Activated B cell treated with CpG ODN at 0.5 μM for 24 hours (primary cell): ENCODE measurements around the gene NR6A1. TPM values are rescaled to one million over a fixed set of nuclear protein-coding genes. Genes with fewer than 3 reads are reported as not detected.

Experiments used
- ATAC-seq: fragments of 200-7000 bp; cut with Tn5 transposase; one replicate; pipeline ENCODE4 v1.10.0; 2021; ENCODE audit warnings: low read depth, mild to moderate bottlenecking, moderate library complexity
- CTCF ChIA-PET: fragments of 350-600 bp; sonication (Branson Sonifier 250); formaldehyde crosslinking; loops from one replicate; lab custom pipeline; 2021; ENCODE audit warnings: antibody characterized with exemption; lab: Charles Lee
- POLR2A ChIA-PET: fragments of 350-600 bp; sonication (Branson Sonifier 250); formaldehyde crosslinking; loops from one replicate; lab custom pipeline; 2021; ENCODE audit warnings: antibody characterized with exemption; lab: Charles Lee
- DNase-seq: peaks from one replicate; pipeline ENCODE4 v3.0.0; 2022
- H3K27ac Mint-ChIP-seq: one replicate; pipeline ENCODE4 v1.8.0; 2020; ENCODE audit warnings: mixed read lengths
- H3K27me3 Mint-ChIP-seq: one replicate; pipeline ENCODE4 v1.8.0; 2021; ENCODE audit warnings: mixed read lengths
- H3K36me3 Mint-ChIP-seq: one replicate; pipeline ENCODE4 v1.8.0; 2021; ENCODE audit warnings: low read depth, mixed read lengths
- H3K4me1 Mint-ChIP-seq: one replicate; pipeline ENCODE4 v1.8.0; 2021; ENCODE audit warnings: mixed read lengths
- H3K4me3 Mint-ChIP-seq: one replicate; pipeline ENCODE4 v1.8.0; 2020; ENCODE audit warnings: mild to moderate bottlenecking, mixed read lengths
- H3K9me3 Mint-ChIP-seq: one replicate; pipeline ENCODE4 v1.8.0; 2020; ENCODE audit warnings: mixed read lengths
- CTCF ChIP-seq: fragments of 200-600 bp; IDR thresholded peaks from one replicate; pipeline ENCODE4 v1.8.0; 2022; ENCODE audit warnings: antibody characterized with exemption, mild to moderate bottlenecking
- intact Hi-C: fragments of 100-400 bp; cut with micrococcal nuclease; formaldehyde crosslinking; loops from one replicate; pipeline ENCODE4 v1.15.1; 2024
- total RNA-seq: library from RNA; stranded (reverse); gene quantifications from 2 replicates; pipeline ENCODE4 v1.2.3, GENCODE V29; 2022

Gene NR6A1
- total RNA-seq, 1 donor from 2014 or later: 3.1 TPM

GRCh38 chr9:124758061-124758460 is 13.1 kb downstream of the NR6A1 start:
- ATAC-seq: no peak
- intact Hi-C loops: no loop called here
- no peak for TF ChIP-seq CTCF
- Mint-ChIP-seq H3K27me3 (peaks cover 24% of the 10 kb centered on the region), H3K36me3 (no peaks in the 10 kb centered on the region), H3K27ac (no peak overlapping the region), H3K4me3 (no peak overlapping the region), H3K9me3 (no peaks in the 10 kb centered on the region), H3K4me1 (peaks cover 4% of the 10 kb centered on the region)
- ChIA-PET CTCF (no interaction called here), POLR2A (no interaction called here)
- no peak for DNase-seq

- POLR2A ChIA-PET: no interaction called here
- H3K27ac Mint-ChIP-seq: no peak overlapping the region
Observed at GRCh38 chr9:124757616-124758015, 13.5 kb downstream of the NR6A1 start.

GRCh38 chr9:124756011-124756410 is 15.1 kb downstream of the NR6A1 start:
- Mint-ChIP-seq H3K36me3 (no peaks in the 10 kb centered on the region), H3K4me3 (no peak overlapping the region), H3K9me3 (no peaks in the 10 kb centered on the region), H3K4me1 (peaks cover 4% of the 10 kb centered on the region), H3K27me3 (peaks cover 16% of the 10 kb centered on the region), H3K27ac (no peak overlapping the region)
- intact Hi-C loops: no loop called here
- ChIA-PET CTCF (interaction anchor here (1.3 kb wide), 1 partner anchor 139 kb away, joined by 6 read pairs; no protein-coding TSS in a partner anchor), POLR2A (no interaction called here)
- no peak for DNase-seq
- ATAC-seq: no peak
- TF ChIP-seq CTCF: no peak

More at GRCh38 chr9:124757616-124758015, 13.5 kb downstream of the NR6A1 start:
- no peak for DNase-seq
- H3K4me1 Mint-ChIP-seq: peaks cover 4% of the 10 kb centered on the region
- no peak for ATAC-seq
- no peak overlapping the region for H3K4me3 Mint-ChIP-seq
- peaks cover 22% of the 10 kb centered on the region for H3K27me3 Mint-ChIP-seq
- no peak for TF ChIP-seq CTCF
- CTCF ChIA-PET: no interaction called here
- no peaks in the 10 kb centered on the region for H3K36me3 Mint-ChIP-seq
- no peaks in the 10 kb centered on the region for H3K9me3 Mint-ChIP-seq
- intact Hi-C loops: no loop called here

GRCh38 chr9:124755061-124755460 is 16.1 kb downstream of the NR6A1 start:
- DNase-seq: no peak
- TF ChIP-seq CTCF: no peak
- H3K4me3 Mint-ChIP-seq: no peak overlapping the region
- no peaks in the 10 kb centered on the region for H3K36me3 Mint-ChIP-seq
- H3K27me3 Mint-ChIP-seq: peaks cover 16% of the 10 kb centered on the region
- POLR2A ChIA-PET: no interaction called here
- H3K9me3 Mint-ChIP-seq: no peaks in the 10 kb centered on the region
- ATAC-seq: no peak
- no peak overlapping the region for H3K27ac Mint-ChIP-seq
- peaks cover 4% of the 10 kb centered on the region for H3K4me1 Mint-ChIP-seq
- CTCF ChIA-PET: no interaction called here
- intact Hi-C loops: no loop called here

- ATAC-seq (no peak), DNase-seq (no peak)
- TF ChIP-seq CTCF: no peak
- no peak overlapping the region for H3K4me3 Mint-ChIP-seq
- POLR2A ChIA-PET: no interaction called here
- CTCF ChIA-PET: no interaction called here
- peaks cover 4% of the 10 kb centered on the region for H3K4me1 Mint-ChIP-seq
- intact Hi-C loops: no loop called here
- H3K27ac Mint-ChIP-seq: no peak overlapping the region
- no peaks in the 10 kb centered on the region for H3K9me3 Mint-ChIP-seq
- peaks cover 16% of the 10 kb centered on the region for H3K27me3 Mint-ChIP-seq
- no peaks in the 10 kb centered on the region for H3K36me3 Mint-ChIP-seq
Observed at GRCh38 chr9:124754289-124754688, 16.8 kb downstream of the NR6A1 start.
